HS-5 (cell line): Measurements from ENCODE around the gene UGT1A3.
"Not testable (repeated sequence)": the region's sequence is repeated elsewhere in the genome, so short reads cannot be mapped to it uniquely, and the experiment has no call there.

Source experiments
- DNase-seq: peaks from one replicate; pipeline ENCODE4 v3.0.0-alpha.2; 2012; ENCODE audit warnings: low read depth

UGT1A3 gene

GRCh38 chr2:233728723-233729301 is at the start of gene UGT1A3:
UGT1A3 (plus strand) TSS chr2:233729042; CDS start chr2:233729127, 85 bp downstream.
- no peak for DNase-seq

- DNase-seq: no peak
Observed at GRCh38 chr2:233679196-233679595, 49.6 kb upstream of the UGT1A3 start.

- DNase-seq: no peak
Observed at GRCh38 chr2:233680361-233681045, 48.3 kb upstream of the UGT1A3 start.

- DNase-seq: no peak
Observed at GRCh38 chr2:233681521-233682099, 47.2 kb upstream of the UGT1A3 start, which contains the start of gene UGT1A7. UGT1A7 (plus strand) TSS chr2:233681901; CDS start chr2:233681938, 37 bp downstream.

GRCh38 chr2:233684640-233685039 is 44.2 kb upstream of the UGT1A3 start:
- no peak for DNase-seq

GRCh38 chr2:233686928-233687327 is 41.9 kb upstream of the UGT1A3 start:
- DNase-seq: no peak

- no peak for DNase-seq
Observed at GRCh38 chr2:233688341-233688740, 40.5 kb upstream of the UGT1A3 start.

- DNase-seq: no peak
Observed at GRCh38 chr2:233689031-233689430, 39.8 kb upstream of the UGT1A3 start.

GRCh38 chr2:233689501-233689900 is 39.3 kb upstream of the UGT1A3 start:
- DNase-seq: no peak

- no peak for DNase-seq
Observed at GRCh38 chr2:233690444-233690843, 38.4 kb upstream of the UGT1A3 start.

- no peak for DNase-seq
Observed at GRCh38 chr2:233691443-233692433, 37.1 kb upstream of the UGT1A3 start.

GRCh38 chr2:233692648-233693047 is 36.2 kb upstream of the UGT1A3 start, which contains the start of gene UGT1A6:
UGT1A6 (plus strand) TSS chr2:233692890; CDS start chr2:233693005, 115 bp downstream.
- no peak for DNase-seq

- DNase-seq: no peak
Observed at GRCh38 chr2:233693963-233694362, 34.9 kb upstream of the UGT1A3 start.

GRCh38 chr2:233698740-233699139 is 30.1 kb upstream of the UGT1A3 start:
- DNase-seq: no peak

GRCh38 chr2:233699424-233700027 is 29.3 kb upstream of the UGT1A3 start:
- no peak for DNase-seq

GRCh38 chr2:233700028-233700635 is 28.7 kb upstream of the UGT1A3 start:
- no peak for DNase-seq

GRCh38 chr2:233700842-233701241 is 28.0 kb upstream of the UGT1A3 start:
- not testable (repeated sequence) for DNase-seq

GRCh38 chr2:233702238-233702637 is 26.6 kb upstream of the UGT1A3 start:
- DNase-seq: no peak

GRCh38 chr2:233705911-233706506 is 22.8 kb upstream of the UGT1A3 start:
- DNase-seq: no peak

- no peak for DNase-seq
Observed at GRCh38 chr2:233706720-233707119, 22.1 kb upstream of the UGT1A3 start.
